ENCODE data around the gene FUT1. TPM values are rescaled to one million over a fixed set of nuclear protein-coding genes. Genes with fewer than 3 reads are reported as not detected.

Gene FUT1
- total and polyA plus RNA-seq, 2 of the 8 experiments (the other 6 are each of a cell fraction or from before 2014, with no cell fraction given) = 7.4 to 12.9 TPM

DNA sequence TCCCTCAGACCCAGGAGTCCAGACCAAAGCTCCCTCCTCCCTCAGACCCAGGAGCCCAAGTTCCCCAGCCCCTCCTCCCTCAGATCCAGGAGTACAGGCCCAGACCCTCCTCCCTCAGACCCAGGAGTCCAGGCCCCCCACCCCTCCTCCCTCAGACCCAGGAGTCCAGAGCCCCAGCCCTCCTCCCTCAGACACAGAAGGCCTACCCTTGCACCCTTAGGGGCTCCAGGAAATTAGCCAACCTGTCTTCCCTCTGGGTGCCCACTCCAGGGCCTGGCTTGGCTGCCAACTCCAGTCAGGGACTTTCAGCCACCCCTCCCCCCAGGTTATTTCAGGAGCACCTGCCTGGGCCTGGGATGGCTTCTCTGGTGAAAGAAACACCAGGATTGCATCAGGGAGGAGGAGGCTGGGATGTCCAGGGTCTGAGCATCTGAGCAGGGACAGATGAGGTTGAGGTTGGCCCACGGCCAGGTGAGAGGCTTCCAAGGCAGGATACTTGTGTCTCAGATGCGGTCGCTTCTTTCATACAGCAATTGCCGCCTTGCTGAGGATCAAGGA lies 2.7 kb upstream of the FUT1 start, which contains the start of gene FGF21 (continued):
- TF ChIP-seq BCL11A (IDR thresholded peaks at IDR 0.05; ENCODE audit: low read depth in 2 of 2, low read length in 2 of 2) (no peak), CTCF (IDR thresholded peaks at IDR 0.05; ENCODE audit: control extremely low read depth in 1 of 3, insufficient read depth in 1 of 3, low read depth in 1 of 3, low read length in 3 of 3) (no peak), EP300 (IDR thresholded peaks at IDR 0.05; ENCODE audit: borderline replicate concordance in 1 of 2, low read depth in 2 of 2, low read length in 2 of 2) (no peak), POLR2AphosphoS5 (IDR thresholded peaks at IDR 0.05; ENCODE audit: low read depth, low read length) (no peak), HDAC6 (IDR thresholded peaks at IDR 0.05; ENCODE audit: low read depth, low read length) (no peak), CEBPB (IDR thresholded peaks at IDR 0.05; ENCODE audit: low read depth, low read length) (peak; percentile 80), NRF1 (IDR thresholded peaks at IDR 0.05; ENCODE audit: low read depth, low read length) (no peak)
- TF ChIP-seq, protein P1, sequence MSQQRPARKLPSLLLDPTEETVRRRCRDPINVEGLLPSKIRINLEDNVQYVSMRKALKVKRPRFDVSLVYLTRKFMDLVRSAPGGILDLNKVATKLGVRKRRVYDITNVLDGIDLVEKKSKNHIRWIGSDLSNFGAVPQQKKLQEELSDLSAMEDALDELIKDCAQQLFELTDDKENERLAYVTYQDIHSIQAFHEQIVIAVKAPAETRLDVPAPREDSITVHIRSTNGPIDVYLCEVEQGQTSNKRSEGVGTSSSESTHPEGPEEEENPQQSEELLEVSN (IDR thresholded peaks at IDR 0.05) = no peak

All from H1 (cell line).